Suprapubic skin (tissue), 4 donors: ENCODE measurements around the gene LIPC.

Experiments
- CTCF ChIP-seq, 2 donors: fragments of 200-600 bp in 1 of 2; fragments of 450-650 bp in 1 of 2; sonication (generic) in 1 of 2; IDR thresholded peaks; one replicate each; pipeline ENCODE4 v1.5.1; 2016 to 2019; ENCODE audit warnings: antibody characterized with exemption in 2 of 2, mild to moderate bottlenecking in 1 of 2, moderate library complexity in 1 of 2
- EP300 ChIP-seq: sonication (generic); formaldehyde crosslinking; IDR thresholded peaks from one replicate; pipeline ENCODE4 v1.6.1; 2017; ENCODE audit warnings: antibody characterized with exemption
- POLR2A ChIP-seq, 2 donors: fragments of 450-650 bp; IDR thresholded peaks; one replicate each; pipeline ENCODE4 v1.6.1; 2017; ENCODE audit warnings: antibody characterized with exemption in 2 of 2, mild to moderate bottlenecking in 2 of 2, moderate library complexity in 2 of 2
- POLR2AphosphoS5 ChIP-seq, 3 donors: sonication (generic); formaldehyde crosslinking; IDR thresholded peaks; one replicate each; pipeline ENCODE4 v1.6.1; 2017; ENCODE audit warnings: antibody characterized with exemption in 3 of 3

GRCh38 chr15:58471348-58471747 lies 39.6 kb downstream of the LIPC start:
- no peak for TF ChIP-seq CTCF (IDR thresholded peaks at IDR 0.05)
- no peak for TF ChIP-seq POLR2A (IDR thresholded peaks at IDR 0.05)
- TF ChIP-seq POLR2AphosphoS5 (IDR thresholded peaks at IDR 0.05) = no peak
- no peak for TF ChIP-seq EP300
